Kidney epithelial cell (primary cell): Measurements from ENCODE around the gene LSM4. TPM values are rescaled to one million over a fixed set of nuclear protein-coding genes. Genes with fewer than 3 reads are reported as not detected.

Source experiments
- DNase-seq: peaks from one replicate; pipeline ENCODE4 v3.0.0-alpha.2; 2010; ENCODE audit warnings: low read depth
- H3K27me3 ChIP-seq: 2 replicates; pipeline ENCODE4 v1.6.0; 2011; ENCODE audit warnings: low read length; ENCODE audit not compliant: control insufficient read depth, insufficient read depth
- H3K36me3 ChIP-seq: 2 replicates; pipeline ENCODE4 v1.5.1; 2011; ENCODE audit warnings: low read length; ENCODE audit not compliant: control insufficient read depth, insufficient read depth
- H3K4me3 ChIP-seq: 2 replicates; pipeline ENCODE4 v1.5.1; 2011; ENCODE audit warnings: low read depth, mild to moderate bottlenecking, control low read depth, low read length
- total RNA-seq: library from RNA; depleted of rRNA; stranded (reverse); fragments of >200 nt; gene quantifications from 2 replicates; pipeline ENCODE4 v1.2.3, GENCODE V29; 2015
- TF ChIP-seq, protein P1 (sequence below): IDR thresholded peaks from 2 replicates; pipeline ENCODE4 v1.5.1; 2011; ENCODE audit warnings: mild to moderate bottlenecking, moderate library complexity, low read length, control low read depth, inconsistent platforms; ENCODE audit not compliant: insufficient read depth, poor library complexity, severe bottlenecking

The LSM4 gene
- total RNA-seq, 1 donor from 2014 or later, result 367 TPM

- DNase-seq, result no peak
- Histone ChIP-seq H3K27me3 (no peaks in the 10 kb centered on the region), H3K4me3 (peak overlapping the region; percentile 100), H3K36me3 (peaks cover 5% of the 10 kb centered on the region)
- TF ChIP-seq, protein P1, sequence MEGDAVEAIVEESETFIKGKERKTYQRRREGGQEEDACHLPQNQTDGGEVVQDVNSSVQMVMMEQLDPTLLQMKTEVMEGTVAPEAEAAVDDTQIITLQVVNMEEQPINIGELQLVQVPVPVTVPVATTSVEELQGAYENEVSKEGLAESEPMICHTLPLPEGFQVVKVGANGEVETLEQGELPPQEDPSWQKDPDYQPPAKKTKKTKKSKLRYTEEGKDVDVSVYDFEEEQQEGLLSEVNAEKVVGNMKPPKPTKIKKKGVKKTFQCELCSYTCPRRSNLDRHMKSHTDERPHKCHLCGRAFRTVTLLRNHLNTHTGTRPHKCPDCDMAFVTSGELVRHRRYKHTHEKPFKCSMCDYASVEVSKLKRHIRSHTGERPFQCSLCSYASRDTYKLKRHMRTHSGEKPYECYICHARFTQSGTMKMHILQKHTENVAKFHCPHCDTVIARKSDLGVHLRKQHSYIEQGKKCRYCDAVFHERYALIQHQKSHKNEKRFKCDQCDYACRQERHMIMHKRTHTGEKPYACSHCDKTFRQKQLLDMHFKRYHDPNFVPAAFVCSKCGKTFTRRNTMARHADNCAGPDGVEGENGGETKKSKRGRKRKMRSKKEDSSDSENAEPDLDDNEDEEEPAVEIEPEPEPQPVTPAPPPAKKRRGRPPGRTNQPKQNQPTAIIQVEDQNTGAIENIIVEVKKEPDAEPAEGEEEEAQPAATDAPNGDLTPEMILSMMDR, result no peak
Observed at GRCh38 chr19:18280247-18281081, 42.4 kb downstream of the LSM4 start.

- DNase-seq, result no peak
Observed at GRCh38 chr19:18279516-18280246, 43.2 kb downstream of the LSM4 start.

GRCh38 chr19:18279266-18279515 is 43.7 kb downstream of the LSM4 start:
- TF ChIP-seq, protein P1, result no peak
- Histone ChIP-seq H3K4me3 (peak overlapping the region; percentile 100), H3K27me3 (no peaks in the 10 kb centered on the region), H3K36me3 (peaks cover 5% of the 10 kb centered on the region)
- no peak for DNase-seq

More at GRCh38 chr19:18279516-18280246, 43.2 kb downstream of the LSM4 start:
- H3K27me3 ChIP-seq, result no peaks in the 10 kb centered on the region
- TF ChIP-seq, protein P1, result peak; percentile 90
- peak overlapping the region; percentile 100 for H3K4me3 ChIP-seq
- peaks cover 5% of the 10 kb centered on the region for H3K36me3 ChIP-seq

GRCh38 chr19:18278521-18279265 is 44.2 kb downstream of the LSM4 start:
- Histone ChIP-seq H3K27me3 (no peaks in the 10 kb centered on the region), H3K36me3 (peaks cover 5% of the 10 kb centered on the region), H3K4me3 (peak overlapping the region; percentile 100)
- TF ChIP-seq, protein P1, result peak; percentile 22
- DNase-seq, result no peak

- TF ChIP-seq, protein P1, result no peak
- no peaks in the 10 kb centered on the region for H3K27me3 ChIP-seq
- no peak overlapping the region for H3K4me3 ChIP-seq
- peaks cover 2% of the 10 kb centered on the region for H3K36me3 ChIP-seq
- DNase-seq, result no peak
Observed at GRCh38 chr19:18274781-18275356, 48.0 kb downstream of the LSM4 start.
